Heart right ventricle (tissue), 16 donors: ENCODE measurements around the gene LRMDA. TPM values are rescaled to one million over a fixed set of nuclear protein-coding genes. Genes with fewer than 3 reads are reported as not detected.

ENCODE experiments used
- ATAC-seq, 8 donors: fragments of 200-7000 bp; cut with Tn5 transposase; one replicate each; pipeline ENCODE4 v1.9.1; 2020; ENCODE audit warnings: mild to moderate bottlenecking in 8 of 8, moderate library complexity in 8 of 8, moderate number of reproducible peaks in 1 of 8
- DNase-seq, 2 donors: peaks; one replicate each; pipeline ENCODE4 v3.0.0-alpha.2; 2020
- H3K27ac ChIP-seq, 10 donors: fragments of 200-600 bp; sonication (generic) in 2 of 10; one replicate each; pipeline versions ENCODE4 v1.5.0 to v1.8.0; 2020 to 2022; ENCODE audit warnings: mild to moderate bottlenecking in 3 of 10
- H3K27me3 ChIP-seq, 7 donors: fragments of 200-600 bp; one replicate each; pipeline ENCODE4 v1.8.0; 2021 to 2022; ENCODE audit warnings: mild to moderate bottlenecking in 2 of 7
- H3K36me3 ChIP-seq, 9 donors: fragments of 200-600 bp; sonication (generic) in 1 of 9; one replicate each; pipeline versions ENCODE4 v1.5.0 to v1.8.0; 2020 to 2022; ENCODE audit warnings: mild to moderate bottlenecking in 2 of 9
- H3K4me1 ChIP-seq, 9 donors: fragments of 200-600 bp; sonication (generic) in 1 of 9; one replicate each; pipeline versions ENCODE4 v1.5.0 to v1.8.0; 2020 to 2022; ENCODE audit warnings: mild to moderate bottlenecking in 4 of 9
- H3K4me3 ChIP-seq, 10 donors: fragments of 200-600 bp; sonication (generic) in 2 of 10; one replicate each; pipeline versions ENCODE4 v1.5.0 to v1.8.0; 2020 to 2022; ENCODE audit warnings: mild to moderate bottlenecking in 7 of 10, moderate library complexity in 2 of 10
- H3K9me3 ChIP-seq, 11 donors: fragments of 200-600 bp in 10 of 11; sonication (generic) in 2 of 11; one replicate each; pipeline versions ENCODE4 v1.5.0 to v1.8.0; 2013 to 2022; ENCODE audit warnings: mild to moderate bottlenecking in 2 of 11, control low read depth in 1 of 11, moderate library complexity in 1 of 11
- CTCF ChIP-seq, 9 donors: fragments of 200-600 bp; sonication (generic) in 2 of 9; IDR thresholded peaks; one replicate each; pipeline versions ENCODE4 v1.5.0 to v1.8.0; 2021 to 2022; ENCODE audit warnings: antibody characterized with exemption in 9 of 9, mild to moderate bottlenecking in 5 of 9, moderate library complexity in 1 of 9
- WGBS, 2 donors: extraction: QIAGEN DNeasy Blood & Tissue Kit; methylation state at CpG; one replicate each; pipeline ENCODE4 v1.1.7; 2013; ENCODE audit warnings: inconsistent platforms in 1 of 2; 5-methylcytosine and 5-hydroxymethylcytosine counted together
- intact Hi-C, 10 donors: fragments of 100-400 bp; cut with DNase I; formaldehyde crosslinking; loops; one replicate each; pipeline versions ENCODE4 v1.11.1 to v1.14.2; 2022
- polyA plus RNA-seq, 2 donors: library from polyadenylated mRNA; stranded (reverse); fragments of 200-250 nt; gene quantifications; one replicate each; pipeline ENCODE4 v1.2.3, GENCODE V29; 2013
- total RNA-seq, 10 donors: library from RNA; stranded (reverse); fragmentation: NEBNext Ultra II Directional in 3 of 10; extraction: Animal tissue kit (Norgen Biotek cat#: 25700) in 3 of 10; gene quantifications; one replicate each; pipeline versions ENCODE4 v1.2.1 to v1.2.4, GENCODE V29; 2021 to 2023
- donor health status: Arrhythmogenic right ventricular cardiomyopathy.
- donor health status: ischemic (EF 13 %, LVEDD 7.1; RV severe dilation, severe dysfunction).
- donor health status: healthy with polysubstance abuse.
- donor health status: DM: no; HTN: yes; CAD: no.
- donor health status: DM: no; HTN: no; CAD: no.
- donor health status: ischemic (EF 25% LVEDD 6.9; RV normal size, moderate dysfunction).
- donor health status: ischemic (EF 25% LVEDD 5.7; RV mildly dilated, moderate dysfunction).
- donor health status: healthy.
- donor health status: DM: yes; HTN: yes; CAD: no.
- donor health status: Ischemic cardiomyopathy.
- donor health status: ischemic (EF 35%, LVEDD 5.7; RV mildly dilated, moderate dysfunction).
- donor health status: nonischemic (EF 11% LVEDD 7.7; RV severe dilation, severe dysfunction).
- donor health status: DM: yes; HTN: yes; CAD: no.
- donor health status: PGD.
- donor health status: ischemic (EF 29% LVEDD 5.4; RV normal size, mild dysfunction).
- donor health status: nonischemic (EF 23%, LVEDD 6.1; RV moderate dilation, normal function).

Gene LRMDA
- total and polyA plus RNA-seq, 12 donors, result 4.0 to 59.8 (median 12.7) TPM

DNA sequence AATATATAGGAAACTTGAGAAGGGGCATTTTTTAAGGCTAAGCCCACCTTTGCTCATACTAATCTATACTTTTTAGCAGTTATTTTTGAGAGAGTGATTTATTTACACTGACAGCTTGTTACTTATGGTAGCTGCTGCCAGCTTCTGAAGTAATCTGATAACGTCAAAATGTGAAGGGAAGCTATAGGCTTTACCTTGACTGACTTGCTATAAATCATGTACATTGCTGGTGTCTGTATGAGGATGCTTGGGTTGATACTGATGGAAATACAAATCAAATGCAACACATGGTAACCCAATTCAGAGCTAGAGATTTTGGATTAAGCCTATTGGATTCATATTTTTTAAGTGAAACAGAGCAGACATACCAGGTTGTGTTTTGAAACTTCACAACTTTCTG is 299.4 kb downstream of the LRMDA start:
- intact Hi-C loops, result loop anchor here in 1 of 10 donors (5.0 kb wide), 1 partner anchor 186 kb away; no protein-coding TSS in a partner anchor
- ATAC-seq, result no peak
- 79% methylated on average over 1 of the region's 1 CpG for WGBS, 2 donors
- Histone ChIP-seq H3K36me3 (no peaks in the 10 kb centered on the region), H3K27me3 (peaks cover 0 to 3% (median 0%) of the 10 kb centered on the region in 7 donors), H3K4me3 (no peak overlapping the region), H3K27ac (no peak overlapping the region), H3K4me1 (no peaks in the 10 kb centered on the region), H3K9me3 (no peaks in the 10 kb centered on the region)
- no peak for TF ChIP-seq CTCF (IDR thresholded peaks at IDR 0.05)
- no peak for DNase-seq

DNA sequence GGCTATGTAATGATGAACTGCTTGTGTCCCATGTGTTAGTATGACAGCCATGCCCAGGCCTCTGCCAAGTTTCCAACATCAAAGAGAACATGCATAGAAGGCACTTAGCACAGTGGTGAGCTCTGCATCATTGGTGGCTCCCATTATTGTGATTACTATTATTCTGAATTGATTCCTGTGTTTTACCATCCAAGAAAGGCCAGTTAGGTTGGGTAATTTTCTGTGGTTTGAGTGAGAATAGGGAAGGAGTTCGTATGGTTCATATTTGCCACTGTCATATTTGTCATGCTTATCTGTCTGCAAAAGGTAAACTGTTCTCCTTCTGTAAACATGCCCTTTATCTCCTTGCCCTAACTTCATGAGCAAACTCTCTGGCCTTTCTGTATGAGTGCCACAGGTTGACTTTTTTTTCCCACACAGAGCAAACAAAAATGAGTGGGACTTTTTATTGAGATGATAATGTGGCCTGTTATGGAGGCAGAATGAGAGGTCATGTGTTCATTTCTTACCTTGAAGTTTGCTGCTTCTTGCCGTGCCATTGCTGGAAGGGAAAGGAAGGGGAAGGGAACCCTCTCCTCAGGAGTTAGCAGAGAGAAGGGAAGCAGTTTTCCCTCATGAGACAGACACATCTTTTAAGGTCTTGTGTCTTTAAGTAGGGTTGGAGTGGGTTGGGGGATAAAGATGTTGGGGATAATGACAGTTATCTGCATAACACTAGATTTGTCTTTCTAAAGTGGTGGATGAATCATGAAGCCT is 301.9 kb downstream of the LRMDA start:
- TF ChIP-seq CTCF (IDR thresholded peaks at IDR 0.05), result no peak
- intact Hi-C loops, result loop anchor here in 1 of 10 donors (5.0 kb wide), 1 partner anchor 184 kb away; no protein-coding TSS in a partner anchor
- Histone ChIP-seq H3K27ac (no peak overlapping the region), H3K9me3 (no peaks in the 10 kb centered on the region), H3K4me3 (no peak overlapping the region), H3K36me3 (no peaks in the 10 kb centered on the region), H3K27me3 (peaks cover 0 to 3% (median 0%) of the 10 kb centered on the region in 7 donors), H3K4me1 (no peaks in the 10 kb centered on the region)
- ATAC-seq, result no peak
- no peak for DNase-seq
- WGBS, 2 donors, result 90 to 92% methylated on average over 2 of the region's 2 CpGs

DNA sequence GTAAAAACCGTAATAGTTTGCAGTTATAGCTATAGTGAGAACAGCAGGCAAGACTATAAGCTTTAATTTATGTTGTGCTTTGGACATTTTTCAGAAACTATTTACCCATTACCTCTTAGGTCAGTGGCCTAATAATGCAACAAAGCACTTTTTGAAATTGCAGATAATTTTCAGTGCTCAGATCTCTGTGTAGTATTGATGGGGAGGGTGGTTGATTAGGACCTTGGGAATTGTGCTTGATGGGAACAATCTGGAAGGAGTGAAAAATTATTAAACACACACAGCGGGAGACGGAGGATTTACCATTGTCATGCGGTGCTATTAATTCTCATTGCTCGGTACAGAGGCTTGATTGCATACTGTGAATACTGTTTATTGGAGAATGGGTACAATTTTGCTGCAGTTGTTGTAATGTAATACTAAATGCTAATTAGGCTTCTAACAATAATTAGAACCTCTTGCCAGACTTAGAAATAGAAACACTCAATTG is 304.8 kb downstream of the LRMDA start:
- no peak for TF ChIP-seq CTCF (IDR thresholded peaks at IDR 0.05)
- no peaks in the 10 kb centered on the region for H3K36me3 ChIP-seq
- H3K9me3 ChIP-seq, result peaks cover 0 to 8% (median 0%) of the 10 kb centered on the region in 11 donors
- intact Hi-C loops, result no loop called here
- DNase-seq, result no peak
- no peaks in the 10 kb centered on the region for H3K4me1 ChIP-seq
- H3K27me3 ChIP-seq, result peaks cover 0 to 3% (median 0%) of the 10 kb centered on the region in 7 donors
- no peak overlapping the region for H3K4me3 ChIP-seq
- no peak overlapping the region for H3K27ac ChIP-seq
- no peak for ATAC-seq
- 90 to 92% methylated on average over 5 of the region's 5 CpGs for WGBS, 2 donors

DNA sequence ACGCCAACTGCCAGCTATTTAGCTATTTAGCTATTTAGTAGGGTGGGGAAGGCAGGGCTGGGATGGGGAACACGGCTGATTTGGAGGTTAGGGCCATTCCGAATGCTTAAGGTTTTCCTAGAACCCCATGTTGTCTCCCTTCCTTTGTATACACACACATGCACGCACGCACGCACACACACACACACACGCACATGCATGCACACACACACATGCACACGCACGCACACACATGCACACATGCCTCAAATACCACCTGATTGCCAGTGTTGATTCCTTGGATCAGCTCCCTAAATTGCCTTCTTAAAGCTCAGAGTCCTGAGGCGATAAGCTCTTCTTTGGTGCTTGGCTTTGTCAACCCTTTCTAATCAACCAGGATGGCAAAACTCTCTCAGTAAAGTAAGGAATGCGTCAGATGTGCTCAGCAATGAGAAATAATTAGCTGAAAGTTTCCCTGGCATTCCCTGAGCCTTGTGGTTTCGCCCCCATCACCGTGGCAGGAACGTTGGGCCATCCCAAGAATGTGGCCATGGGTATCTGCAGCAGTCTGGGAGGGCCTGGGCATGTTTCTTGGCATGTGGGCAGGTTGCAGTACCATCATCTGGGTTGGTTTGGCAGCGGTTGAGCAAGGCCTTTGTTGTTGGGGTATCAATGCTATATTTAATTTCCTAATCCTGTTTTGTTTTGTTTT is 305.6 kb downstream of the LRMDA start:
- intact Hi-C loops, result no loop called here
- H3K27me3 ChIP-seq, result peaks cover 0 to 3% (median 0%) of the 10 kb centered on the region in 7 donors
- H3K4me1 ChIP-seq, result no peaks in the 10 kb centered on the region
- H3K36me3 ChIP-seq, result no peaks in the 10 kb centered on the region
- H3K27ac ChIP-seq, result no peak overlapping the region
- H3K4me3 ChIP-seq, result no peak overlapping the region
- peaks cover 0 to 12% (median 0%) of the 10 kb centered on the region in 11 donors for H3K9me3 ChIP-seq
- no peak for ATAC-seq
- TF ChIP-seq CTCF (IDR thresholded peaks at IDR 0.05), result no peak
- no peak for DNase-seq
- WGBS, 2 donors, result 96% methylated on average over 15 of the region's 15 CpGs
